GM10248 (cell line): ENCODE data around the gene DNPH1.

Source experiments
- CTCF ChIA-PET: fragments of 300-600 bp; sonication (Branson Sonifier 250); formaldehyde crosslinking; extraction: SDS; loops from one replicate; lab custom pipeline; 2021; ENCODE audit warnings: antibody characterized with exemption; lab: Yijun Ruan, JAX
- POLR2A ChIA-PET: fragments of 350-650 bp; sonication (Branson Sonifier 250); formaldehyde crosslinking; extraction: SDS; loops from one replicate; lab custom pipeline; 2020; ENCODE audit warnings: antibody characterized with exemption; lab: Yijun Ruan, JAX
- DNase-seq: peaks from one replicate; pipeline ENCODE4 v3.0.0; 2012; ENCODE audit errors: extremely low spot score
- CTCF ChIP-seq: IDR thresholded peaks from 2 replicates; pipeline ENCODE4 v1.5.1; 2012; ENCODE audit warnings: mild to moderate bottlenecking, low read depth; ENCODE audit errors: extremely low read depth, missing control alignments, control extremely low read depth

DNPH1 gene

GRCh38 chr6:43231053-43231452, 1.8 kb upstream of the DNPH1 start:
- ChIA-PET CTCF (interaction anchor here (0.8 to 4.0 kb wide), 10 partner anchors 12 to 279 kb away, joined by 3 to 39 read pairs (median 5); partner anchors contain the start of genes LRRC73 and TTBK1), POLR2A (no interaction called here)
- TF ChIP-seq CTCF: no peak
- DNase-seq: no peak

GRCh38 chr6:43229803-43230620, 731 bp upstream of the DNPH1 start:
- CTCF ChIA-PET: interaction anchor here (0.6 to 4.0 kb wide), 42 partner anchors 8 to 379 kb away, joined by 3 to 39 read pairs (median 6); partner anchors contain the start of genes LRRC73, TTBK1 and ZNF318
- TF ChIP-seq CTCF: no peak
- DNase-seq: no peak
- POLR2A ChIA-PET: no interaction called here

DNA sequence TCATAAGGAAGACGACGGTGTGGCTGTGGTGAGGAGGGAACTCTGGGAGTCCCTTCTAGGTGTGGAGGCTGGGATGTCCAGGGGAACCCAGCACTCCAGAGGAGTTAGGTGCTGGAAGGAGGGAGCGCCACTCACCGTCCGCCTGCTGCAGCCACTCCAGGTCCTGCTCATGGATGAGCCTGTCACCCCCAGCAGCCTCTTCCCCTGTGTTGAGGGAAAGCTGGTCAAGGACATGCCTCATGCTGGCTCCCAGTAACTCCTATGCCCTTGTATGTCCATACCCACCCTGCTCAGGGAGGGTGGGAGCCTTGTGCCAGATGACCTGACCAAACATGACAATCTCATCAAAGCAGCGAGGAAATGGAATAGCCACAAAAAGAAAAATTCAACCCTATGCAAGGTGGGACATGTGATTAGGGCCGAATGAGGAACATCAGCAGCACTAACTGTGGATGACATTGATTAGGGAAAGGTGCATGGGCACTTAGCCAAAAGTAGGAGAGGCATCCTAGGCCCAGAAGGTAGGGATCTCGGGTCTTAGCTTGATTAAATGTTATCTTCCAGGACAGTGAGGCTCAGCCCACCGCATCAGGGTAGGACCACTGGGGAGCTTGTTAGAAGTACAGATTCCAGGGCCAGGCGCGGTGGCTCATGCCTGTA, 3.0 kb downstream of the DNPH1 start:
- ChIA-PET POLR2A (no interaction called here), CTCF (no interaction called here)
- TF ChIP-seq CTCF: no peak
- DNase-seq: no peak

DNA sequence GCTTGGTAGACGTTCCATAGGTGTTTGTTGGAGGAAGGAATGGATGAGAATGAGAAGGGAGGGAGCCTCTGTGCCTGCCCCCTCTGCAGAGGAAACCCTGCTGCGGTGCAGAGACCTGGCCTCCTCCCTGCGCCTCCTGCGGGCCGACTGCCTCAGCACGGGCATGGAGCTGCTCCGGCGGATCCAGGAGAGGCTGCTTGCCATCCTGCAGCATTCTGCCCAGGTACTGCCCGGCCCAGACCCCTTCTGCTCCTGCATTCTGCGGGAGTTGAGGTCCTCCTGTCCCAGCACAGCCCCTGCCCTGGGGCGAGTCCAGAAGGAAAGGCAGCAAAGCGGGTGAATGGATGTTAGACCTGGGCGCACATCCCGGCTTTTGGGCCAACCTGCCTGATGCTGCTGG, 6.1 kb downstream of the DNPH1 start:
- no peak for TF ChIP-seq CTCF
- CTCF ChIA-PET: interaction anchor here (0.9 to 2.2 kb wide), 6 partner anchors 9 to 284 kb away, joined by 3 to 7 read pairs (median 3); partner anchors contain the start of gene CUL9
- no peak for DNase-seq
- POLR2A ChIA-PET: interaction anchor here (0.5 to 0.6 kb wide), 2 partner anchors 38 to 284 kb away, joined by 3 to 8 read pairs; no protein-coding TSS in a partner anchor

DNA sequence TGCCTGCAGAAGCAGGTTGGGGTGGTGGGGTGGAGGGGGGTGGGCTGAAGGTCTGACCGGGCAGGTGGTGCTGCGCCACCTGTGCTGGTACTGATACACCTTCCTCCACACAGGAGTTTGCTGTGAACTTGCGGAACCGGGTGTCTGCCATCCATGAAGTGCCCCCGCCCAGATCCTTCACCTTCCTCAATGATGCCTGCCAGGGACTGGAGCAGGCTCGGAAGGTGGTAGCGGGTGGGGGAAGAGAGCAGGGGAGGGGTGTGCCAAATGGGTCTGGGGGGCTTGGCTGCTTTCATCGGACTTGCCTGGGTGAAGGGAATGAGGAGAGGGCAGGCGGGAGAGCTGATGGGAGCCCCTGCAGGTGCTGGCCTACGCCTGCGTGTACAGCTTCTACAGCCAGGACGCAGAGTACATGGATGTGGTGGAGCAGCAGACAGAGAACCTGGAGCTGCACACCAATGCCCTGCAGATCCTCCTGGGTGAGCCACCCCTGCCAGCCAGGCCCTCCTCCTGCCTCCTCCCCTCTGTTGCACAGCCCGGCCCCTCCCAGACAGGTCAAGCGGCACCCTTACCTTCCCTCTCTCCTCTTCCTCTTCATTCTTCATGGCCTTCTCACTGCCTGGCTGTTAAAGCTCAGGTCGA, 6.7 kb downstream of the DNPH1 start:
- ChIA-PET CTCF (interaction anchor here (0.9 to 1.3 kb wide), 2 partner anchors 9 to 285 kb away, joined by 3 to 4 read pairs; no protein-coding TSS in a partner anchor), POLR2A (interaction anchor here (0.5 to 0.6 kb wide), 2 partner anchors 285 to 1914 kb away, joined by 3 to 6 read pairs; no protein-coding TSS in a partner anchor)
- no peak for TF ChIP-seq CTCF
- DNase-seq: no peak
